ENCODE measurements around the gene HSDL2. TPM values are rescaled to one million over a fixed set of nuclear protein-coding genes. Genes with fewer than 3 reads are reported as not detected.

Gene HSDL2
- total RNA-seq, 1 donor from 2014 or later, result 4.8 TPM

DNA sequence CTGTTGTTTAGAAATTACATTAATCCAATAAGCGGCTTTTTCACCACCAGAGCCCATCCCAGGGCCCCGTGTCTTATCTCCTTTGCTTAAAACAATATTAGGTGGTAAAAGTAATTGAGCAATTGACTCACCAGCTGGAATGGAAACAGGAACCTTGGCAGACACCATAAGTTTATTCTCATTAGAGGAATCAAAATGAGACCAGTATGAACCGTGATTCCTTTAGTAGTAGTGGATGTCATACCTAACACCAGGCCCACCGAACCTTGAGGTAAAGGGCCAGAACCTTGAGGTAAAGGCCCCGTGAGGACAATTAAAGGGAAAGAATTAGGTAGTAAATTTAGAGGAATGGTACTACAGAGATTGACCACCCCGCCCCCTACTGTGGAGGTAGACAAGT is 16.5 kb downstream of the HSDL2 start:
- no peak for DNase-seq
- Mint-ChIP-seq H3K4me3 (ENCODE audit: unreplicated experiment) (no peak overlapping the region), H3K9me3 (ENCODE audit: unreplicated experiment) (peaks cover 2% of the 10 kb centered on the region), H3K36me3 (ENCODE audit: unreplicated experiment) (peaks cover 21% of the 10 kb centered on the region), H3K27ac (ENCODE audit: unreplicated experiment) (no peak overlapping the region), H3K27me3 (ENCODE audit: unreplicated experiment) (no peaks in the 10 kb centered on the region), H3K4me1 (ENCODE audit: low read depth, unreplicated experiment) (no peaks in the 10 kb centered on the region)
- TF ChIP-seq, protein P1, sequence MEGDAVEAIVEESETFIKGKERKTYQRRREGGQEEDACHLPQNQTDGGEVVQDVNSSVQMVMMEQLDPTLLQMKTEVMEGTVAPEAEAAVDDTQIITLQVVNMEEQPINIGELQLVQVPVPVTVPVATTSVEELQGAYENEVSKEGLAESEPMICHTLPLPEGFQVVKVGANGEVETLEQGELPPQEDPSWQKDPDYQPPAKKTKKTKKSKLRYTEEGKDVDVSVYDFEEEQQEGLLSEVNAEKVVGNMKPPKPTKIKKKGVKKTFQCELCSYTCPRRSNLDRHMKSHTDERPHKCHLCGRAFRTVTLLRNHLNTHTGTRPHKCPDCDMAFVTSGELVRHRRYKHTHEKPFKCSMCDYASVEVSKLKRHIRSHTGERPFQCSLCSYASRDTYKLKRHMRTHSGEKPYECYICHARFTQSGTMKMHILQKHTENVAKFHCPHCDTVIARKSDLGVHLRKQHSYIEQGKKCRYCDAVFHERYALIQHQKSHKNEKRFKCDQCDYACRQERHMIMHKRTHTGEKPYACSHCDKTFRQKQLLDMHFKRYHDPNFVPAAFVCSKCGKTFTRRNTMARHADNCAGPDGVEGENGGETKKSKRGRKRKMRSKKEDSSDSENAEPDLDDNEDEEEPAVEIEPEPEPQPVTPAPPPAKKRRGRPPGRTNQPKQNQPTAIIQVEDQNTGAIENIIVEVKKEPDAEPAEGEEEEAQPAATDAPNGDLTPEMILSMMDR (IDR thresholded peaks at IDR 0.05; ENCODE audit: partially characterized antibody, unreplicated experiment), result no peak

GRCh38 chr9:112396872-112397271 is 17.0 kb downstream of the HSDL2 start:
- H3K4me1 Mint-ChIP-seq (ENCODE audit: low read depth, unreplicated experiment), result no peaks in the 10 kb centered on the region
- H3K27me3 Mint-ChIP-seq (ENCODE audit: unreplicated experiment), result no peaks in the 10 kb centered on the region

DNA sequence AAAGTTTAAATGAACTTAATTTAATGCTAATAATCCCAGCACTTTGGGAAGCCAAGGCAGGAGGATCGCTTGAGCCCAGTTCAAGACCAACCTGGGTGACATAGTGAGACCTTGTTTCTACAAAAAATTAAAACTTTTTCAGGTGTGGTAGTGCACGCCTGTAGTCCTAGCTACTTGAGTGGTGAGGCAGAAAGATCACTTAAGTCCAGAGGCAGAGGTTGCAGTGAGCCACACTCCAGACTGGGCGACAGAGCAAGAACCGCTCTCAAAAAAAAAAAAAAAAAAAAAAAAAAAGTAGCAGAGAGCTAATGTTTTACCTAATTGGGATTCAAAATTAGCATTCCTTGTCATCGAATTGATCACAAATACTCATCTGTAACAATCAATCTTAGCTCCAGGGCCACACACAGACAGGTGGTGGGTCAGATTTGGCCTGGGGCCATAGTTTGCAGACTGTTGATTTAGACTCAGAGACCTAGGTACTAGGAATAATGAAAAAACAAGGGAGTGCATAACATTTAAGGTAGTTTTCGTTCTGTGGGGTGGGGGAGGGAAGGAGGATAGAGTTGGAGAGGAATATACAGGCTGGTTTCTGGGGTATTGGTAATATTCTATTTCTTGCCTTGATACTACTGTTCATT is 21.4 kb downstream of the HSDL2 start:
- Mint-ChIP-seq H3K4me1 (ENCODE audit: low read depth, unreplicated experiment) (no peaks in the 10 kb centered on the region), H3K9me3 (ENCODE audit: unreplicated experiment) (peaks cover 2% of the 10 kb centered on the region), H3K27me3 (ENCODE audit: unreplicated experiment) (no peaks in the 10 kb centered on the region), H3K4me3 (ENCODE audit: unreplicated experiment) (no peak overlapping the region), H3K36me3 (ENCODE audit: unreplicated experiment) (peaks cover 21% of the 10 kb centered on the region), H3K27ac (ENCODE audit: unreplicated experiment) (no peak overlapping the region)
- TF ChIP-seq, protein P1 (IDR thresholded peaks at IDR 0.05; ENCODE audit: partially characterized antibody, unreplicated experiment), result no peak
- DNase-seq, result no peak

More at GRCh38 chr9:112396872-112397271, 17.0 kb downstream of the HSDL2 start:
- H3K9me3 Mint-ChIP-seq (ENCODE audit: unreplicated experiment), result peaks cover 2% of the 10 kb centered on the region
- no peak for DNase-seq
- H3K4me3 Mint-ChIP-seq (ENCODE audit: unreplicated experiment), result no peak overlapping the region
- peaks cover 21% of the 10 kb centered on the region for H3K36me3 Mint-ChIP-seq (ENCODE audit: unreplicated experiment)
- no peak overlapping the region for H3K27ac Mint-ChIP-seq (ENCODE audit: unreplicated experiment)
- TF ChIP-seq, protein P1 (IDR thresholded peaks at IDR 0.05; ENCODE audit: partially characterized antibody, unreplicated experiment), result no peak

- Mint-ChIP-seq H3K9me3 (ENCODE audit: unreplicated experiment) (no peaks in the 10 kb centered on the region), H3K27me3 (ENCODE audit: unreplicated experiment) (no peaks in the 10 kb centered on the region), H3K4me1 (ENCODE audit: low read depth, unreplicated experiment) (no peaks in the 10 kb centered on the region), H3K27ac (ENCODE audit: unreplicated experiment) (no peak overlapping the region), H3K36me3 (ENCODE audit: unreplicated experiment) (peaks cover 6% of the 10 kb centered on the region), H3K4me3 (ENCODE audit: unreplicated experiment) (no peak overlapping the region)
- TF ChIP-seq, protein P1 (IDR thresholded peaks at IDR 0.05; ENCODE audit: partially characterized antibody, unreplicated experiment), result no peak
- DNase-seq, result no peak
These were observed 23.8 kb downstream of the HSDL2 start for GRCh38 chr9:112403614-112404201.

DNA sequence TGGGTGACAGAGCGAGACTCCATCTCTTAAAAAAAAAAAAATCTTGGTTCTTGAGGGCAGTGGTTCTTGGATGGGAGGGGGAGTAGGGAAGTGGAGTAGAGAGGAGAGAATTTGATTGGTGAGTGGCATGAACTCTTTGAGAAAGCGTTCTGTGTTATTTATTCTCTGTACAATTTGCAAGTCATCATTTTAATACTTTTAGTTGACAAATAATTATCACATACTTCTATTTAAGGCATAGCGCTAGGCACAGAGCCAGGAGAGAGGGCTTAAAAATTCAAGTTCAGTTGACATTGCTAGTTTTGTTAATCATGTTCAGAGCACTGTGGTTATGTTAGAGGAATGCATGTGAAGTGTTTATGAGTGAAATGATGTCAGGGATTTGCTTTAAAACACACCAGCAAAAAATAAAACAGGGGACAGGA is 24.6 kb downstream of the HSDL2 start:
- Mint-ChIP-seq H3K27ac (ENCODE audit: unreplicated experiment) (no peak overlapping the region), H3K27me3 (ENCODE audit: unreplicated experiment) (no peaks in the 10 kb centered on the region), H3K4me3 (ENCODE audit: unreplicated experiment) (no peak overlapping the region), H3K9me3 (ENCODE audit: unreplicated experiment) (no peaks in the 10 kb centered on the region), H3K4me1 (ENCODE audit: low read depth, unreplicated experiment) (no peaks in the 10 kb centered on the region), H3K36me3 (ENCODE audit: unreplicated experiment) (no peaks in the 10 kb centered on the region)
- TF ChIP-seq, protein P1 (IDR thresholded peaks at IDR 0.05; ENCODE audit: partially characterized antibody, unreplicated experiment), result no peak
- DNase-seq, result no peak

Data from glutamatergic neuron (in vitro differentiated cells).